GM18870 (cell line): ENCODE results near the gene LIPC.

Source experiments
- ATAC-seq: cut with Tn5 transposase; IDR thresholded peaks from one replicate; pipeline ENCODE4 v1.9.1; 2021; ENCODE audit warnings: moderate library complexity; ENCODE audit not compliant: unreplicated experiment

The LIPC gene

GRCh38 chr15:58551084-58551763, 119.4 kb downstream of the LIPC start:
- no peak for ATAC-seq

- no peak for ATAC-seq
Measured at GRCh38 chr15:58551764-58552504, 120.1 kb downstream of the LIPC start.

- ATAC-seq, result no peak
Measured at GRCh38 chr15:58552505-58553364, 120.9 kb downstream of the LIPC start.

GRCh38 chr15:58553365-58553918, 121.7 kb downstream of the LIPC start:
- ATAC-seq, result no peak

GRCh38 chr15:58554758-58555157, 123.0 kb downstream of the LIPC start:
- no peak for ATAC-seq

GRCh38 chr15:58555162-58556027, 123.6 kb downstream of the LIPC start:
- ATAC-seq, result no peak

GRCh38 chr15:58556028-58556361, 124.2 kb downstream of the LIPC start:
- ATAC-seq, result no peak

GRCh38 chr15:58556541-58556940, 124.8 kb downstream of the LIPC start:
- no peak for ATAC-seq

- ATAC-seq, result no peak
Measured at GRCh38 chr15:58558777-58559176, 127.0 kb downstream of the LIPC start.

- ATAC-seq, result no peak
Measured at GRCh38 chr15:58559904-58560588, 128.3 kb downstream of the LIPC start.

- ATAC-seq, result no peak
Measured at GRCh38 chr15:58561321-58561720, 129.5 kb downstream of the LIPC start.

GRCh38 chr15:58562135-58562534, 130.3 kb downstream of the LIPC start:
- no peak for ATAC-seq

GRCh38 chr15:58564981-58565380, 133.2 kb downstream of the LIPC start:
- ATAC-seq, result no peak

GRCh38 chr15:58565619-58566018, 133.8 kb downstream of the LIPC start:
- ATAC-seq, result no peak

- ATAC-seq, result no peak
Measured at GRCh38 chr15:58566029-58566428, 134.2 kb downstream of the LIPC start.

- no peak for ATAC-seq
Measured at GRCh38 chr15:58568157-58568571, 136.4 kb downstream of the LIPC start.

- ATAC-seq, result no peak
Measured at GRCh38 chr15:58569455-58569854, 137.7 kb downstream of the LIPC start.

GRCh38 chr15:58571491-58571890, 139.7 kb downstream of the LIPC start:
- ATAC-seq, result no peak

GRCh38 chr15:58572521-58572920, 140.7 kb downstream of the LIPC start:
- ATAC-seq, result no peak

- ATAC-seq, result no peak
Measured at GRCh38 chr15:58573270-58573669, 141.5 kb downstream of the LIPC start.
